SKM-1 (cell line): Measurements from ENCODE around the gene SECISBP2L.
"Not testable (repeated sequence)": the region's sequence is repeated elsewhere in the genome, so short reads cannot be mapped to it uniquely, and the experiment has no call there.

Source experiments
- DNase-seq: peaks from one replicate; lab custom pipeline; 2025; ENCODE audit not compliant: unreplicated experiment; lab: John Stamatoyannopoulos, UW

The SECISBP2L gene, protein sequence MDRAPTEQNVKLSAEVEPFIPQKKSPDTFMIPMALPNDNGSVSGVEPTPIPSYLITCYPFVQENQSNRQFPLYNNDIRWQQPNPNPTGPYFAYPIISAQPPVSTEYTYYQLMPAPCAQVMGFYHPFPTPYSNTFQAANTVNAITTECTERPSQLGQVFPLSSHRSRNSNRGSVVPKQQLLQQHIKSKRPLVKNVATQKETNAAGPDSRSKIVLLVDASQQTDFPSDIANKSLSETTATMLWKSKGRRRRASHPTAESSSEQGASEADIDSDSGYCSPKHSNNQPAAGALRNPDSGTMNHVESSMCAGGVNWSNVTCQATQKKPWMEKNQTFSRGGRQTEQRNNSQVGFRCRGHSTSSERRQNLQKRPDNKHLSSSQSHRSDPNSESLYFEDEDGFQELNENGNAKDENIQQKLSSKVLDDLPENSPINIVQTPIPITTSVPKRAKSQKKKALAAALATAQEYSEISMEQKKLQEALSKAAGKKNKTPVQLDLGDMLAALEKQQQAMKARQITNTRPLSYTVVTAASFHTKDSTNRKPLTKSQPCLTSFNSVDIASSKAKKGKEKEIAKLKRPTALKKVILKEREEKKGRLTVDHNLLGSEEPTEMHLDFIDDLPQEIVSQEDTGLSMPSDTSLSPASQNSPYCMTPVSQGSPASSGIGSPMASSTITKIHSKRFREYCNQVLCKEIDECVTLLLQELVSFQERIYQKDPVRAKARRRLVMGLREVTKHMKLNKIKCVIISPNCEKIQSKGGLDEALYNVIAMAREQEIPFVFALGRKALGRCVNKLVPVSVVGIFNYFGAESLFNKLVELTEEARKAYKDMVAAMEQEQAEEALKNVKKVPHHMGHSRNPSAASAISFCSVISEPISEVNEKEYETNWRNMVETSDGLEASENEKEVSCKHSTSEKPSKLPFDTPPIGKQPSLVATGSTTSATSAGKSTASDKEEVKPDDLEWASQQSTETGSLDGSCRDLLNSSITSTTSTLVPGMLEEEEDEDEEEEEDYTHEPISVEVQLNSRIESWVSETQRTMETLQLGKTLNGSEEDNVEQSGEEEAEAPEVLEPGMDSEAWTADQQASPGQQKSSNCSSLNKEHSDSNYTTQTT

DNA sequence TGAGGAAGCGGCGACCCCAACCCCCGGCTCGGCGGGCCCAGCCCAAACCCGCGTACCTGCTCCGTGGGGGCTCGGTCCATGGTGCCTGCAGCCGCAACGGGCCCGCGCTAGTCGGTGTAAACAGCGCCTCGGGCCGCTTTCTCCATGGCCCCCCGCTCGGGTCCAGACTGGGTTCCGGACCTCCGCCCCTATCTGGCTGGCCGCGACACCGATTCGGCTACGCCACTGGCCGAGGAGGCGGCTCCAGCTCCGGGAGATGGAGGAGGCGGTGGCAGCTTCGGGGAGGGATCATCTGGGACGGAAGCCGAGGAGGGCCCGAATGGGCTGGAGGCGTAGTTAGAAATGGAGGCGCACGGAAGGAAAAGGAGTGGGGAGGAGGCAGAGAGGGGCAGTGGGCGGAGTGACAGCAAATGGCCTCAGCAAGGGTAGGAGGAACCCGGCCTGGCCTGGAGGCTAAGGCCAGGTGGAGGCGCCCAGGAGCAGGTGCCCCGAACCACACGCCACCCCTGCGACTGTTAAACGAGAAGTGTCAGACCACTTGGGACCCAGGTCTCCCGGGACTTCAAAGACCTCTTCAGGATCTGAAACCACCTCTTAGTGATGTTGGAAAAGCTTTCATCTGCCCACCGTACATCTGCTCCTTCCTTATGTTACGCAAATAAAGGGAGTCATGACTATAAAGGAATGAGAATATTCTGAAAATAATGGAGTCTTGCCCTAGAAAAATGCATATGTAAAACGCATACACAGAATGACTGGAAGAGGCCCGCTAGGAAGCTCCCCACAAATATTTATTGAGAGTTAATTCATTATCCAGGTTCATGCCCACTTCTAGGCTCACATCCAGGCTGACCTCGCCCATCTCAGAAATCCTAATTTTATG, at the start of gene SECISBP2L:
Gene SECISBP2L (minus strand): TSS at position 227 of the 883 bp plus-strand sequence. CDS start 147 bp downstream, at position 80.
- peak; percentile 89 for DNase-seq

DNA sequence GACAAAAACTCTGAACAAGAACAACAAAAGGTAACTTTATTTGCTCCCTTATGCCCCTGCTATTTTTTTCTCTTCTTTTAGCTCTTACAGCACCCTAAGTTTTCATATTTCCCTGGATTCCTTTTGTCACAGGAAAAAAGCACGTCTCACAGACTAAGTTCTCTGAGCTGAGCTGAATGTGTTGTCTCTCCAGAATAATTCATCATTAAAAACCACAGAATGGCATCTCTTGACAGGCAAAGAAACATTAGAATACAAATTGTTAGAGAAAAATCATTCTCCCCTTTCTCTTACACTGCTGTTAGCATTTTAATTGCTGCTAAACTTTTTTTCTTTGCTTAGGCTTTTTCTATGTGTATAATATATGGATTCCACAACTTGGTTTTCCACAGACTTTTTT, 48.7 kb upstream of the SECISBP2L start:
- DNase-seq = no peak

DNA sequence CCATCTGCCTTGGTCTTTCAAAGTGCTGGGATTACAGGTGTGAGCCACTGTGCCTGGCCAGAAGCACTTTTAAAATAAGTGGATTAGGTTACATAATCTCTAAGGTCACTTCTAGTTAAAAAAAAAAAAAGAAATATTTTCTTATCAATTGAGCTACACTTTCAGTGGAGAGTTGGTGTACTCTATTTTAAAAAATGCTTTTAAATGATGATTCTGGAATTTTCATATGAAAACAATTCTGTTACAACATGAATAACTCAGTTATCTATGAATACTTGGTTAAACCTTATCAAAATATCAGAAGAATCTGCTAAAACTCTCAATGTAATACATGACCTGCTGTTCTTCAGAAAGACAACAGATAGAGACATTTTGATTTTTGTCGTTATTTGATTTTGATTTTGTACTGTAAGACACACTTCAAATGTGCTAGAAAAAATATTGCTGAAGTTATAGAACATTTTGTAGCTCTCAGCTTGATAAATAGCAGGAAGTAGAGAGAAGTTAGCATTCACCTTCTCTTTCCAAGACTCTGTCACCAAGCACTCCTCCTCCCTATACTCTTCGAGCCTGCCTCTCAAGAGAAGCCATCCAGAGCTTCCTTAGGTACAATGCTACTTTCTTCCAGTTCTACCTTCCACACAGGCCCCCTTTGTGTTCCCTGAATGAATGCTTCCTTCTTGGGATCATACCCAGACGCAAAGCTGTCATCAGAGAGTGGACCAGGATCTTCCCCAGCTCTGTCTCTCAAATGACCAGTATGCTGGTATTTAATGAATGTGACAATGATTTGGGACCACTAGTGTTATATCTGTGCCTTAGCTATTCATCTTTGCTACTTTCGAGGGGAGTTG, 47.2 kb upstream of the SECISBP2L start:
- no peak for DNase-seq

DNA sequence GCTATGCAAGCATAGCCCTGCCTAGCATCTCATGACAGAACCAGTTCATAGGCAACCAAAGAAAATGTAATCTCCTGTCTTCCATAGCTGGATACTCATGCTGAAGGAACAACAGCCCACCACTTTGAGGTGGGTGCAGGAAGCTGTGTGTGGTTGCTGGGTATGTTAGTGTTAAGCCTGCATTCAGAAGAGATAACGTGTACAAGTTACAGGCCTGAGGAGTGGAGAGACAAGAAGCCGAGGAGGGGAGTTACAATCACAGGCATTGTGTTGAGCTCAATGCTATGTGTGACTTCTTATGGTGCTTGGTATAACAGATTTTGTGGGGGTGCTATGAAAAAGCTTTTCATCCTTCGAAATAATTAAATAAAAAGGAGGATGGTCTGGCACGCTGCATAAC, 42.8 kb upstream of the SECISBP2L start:
- DNase-seq = no peak

DNA sequence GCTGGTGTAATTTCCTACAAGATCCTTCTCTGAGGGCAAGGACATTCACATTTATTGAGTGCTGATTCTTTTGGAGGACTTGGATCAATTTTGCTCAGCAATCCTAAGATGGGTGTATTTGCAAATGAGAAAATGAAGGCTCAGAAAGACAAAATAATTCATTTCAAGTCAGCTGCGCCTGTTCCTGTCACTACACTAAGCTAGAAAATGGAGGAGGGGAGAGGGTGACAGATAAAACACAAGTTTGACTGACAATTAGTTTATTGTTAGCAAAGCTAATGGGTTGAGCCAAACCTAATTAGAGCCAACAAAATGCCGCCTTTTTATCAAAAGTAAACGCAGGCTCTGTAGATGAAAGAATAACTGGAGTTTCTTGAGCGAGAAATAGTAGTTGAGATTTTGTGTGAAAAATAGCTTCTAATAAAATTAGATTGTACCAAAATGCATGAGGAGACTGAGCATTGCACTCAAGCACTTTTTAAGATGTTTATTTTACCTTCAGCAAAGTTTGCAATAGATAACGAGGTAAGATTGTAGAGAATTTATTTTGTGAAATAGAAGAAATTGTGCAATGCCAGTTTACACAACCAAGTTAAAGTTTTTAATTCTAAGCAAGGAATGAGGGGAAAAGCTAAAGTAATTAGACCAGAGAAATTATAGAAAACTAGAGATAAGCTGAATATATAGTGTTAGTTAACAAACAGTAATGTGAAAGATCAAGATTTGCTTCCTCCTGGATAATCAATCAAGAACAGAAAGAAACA, 39.6 kb upstream of the SECISBP2L start:
- DNase-seq = no peak

DNA sequence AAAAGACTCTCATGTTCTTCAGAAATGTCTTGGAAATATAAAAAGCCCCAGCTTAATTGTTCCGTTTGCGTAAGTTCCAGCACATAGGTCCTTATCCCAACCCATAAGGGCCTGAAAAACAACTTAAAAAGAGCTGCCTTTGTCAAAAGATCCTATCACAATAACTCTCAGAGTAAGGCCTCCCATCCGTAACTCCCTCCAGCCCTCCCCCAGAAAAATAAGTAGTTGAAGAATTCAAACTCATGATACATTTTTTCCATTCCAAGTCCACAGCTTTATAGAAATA, 38.0 kb upstream of the SECISBP2L start:
- DNase-seq = no peak

DNA sequence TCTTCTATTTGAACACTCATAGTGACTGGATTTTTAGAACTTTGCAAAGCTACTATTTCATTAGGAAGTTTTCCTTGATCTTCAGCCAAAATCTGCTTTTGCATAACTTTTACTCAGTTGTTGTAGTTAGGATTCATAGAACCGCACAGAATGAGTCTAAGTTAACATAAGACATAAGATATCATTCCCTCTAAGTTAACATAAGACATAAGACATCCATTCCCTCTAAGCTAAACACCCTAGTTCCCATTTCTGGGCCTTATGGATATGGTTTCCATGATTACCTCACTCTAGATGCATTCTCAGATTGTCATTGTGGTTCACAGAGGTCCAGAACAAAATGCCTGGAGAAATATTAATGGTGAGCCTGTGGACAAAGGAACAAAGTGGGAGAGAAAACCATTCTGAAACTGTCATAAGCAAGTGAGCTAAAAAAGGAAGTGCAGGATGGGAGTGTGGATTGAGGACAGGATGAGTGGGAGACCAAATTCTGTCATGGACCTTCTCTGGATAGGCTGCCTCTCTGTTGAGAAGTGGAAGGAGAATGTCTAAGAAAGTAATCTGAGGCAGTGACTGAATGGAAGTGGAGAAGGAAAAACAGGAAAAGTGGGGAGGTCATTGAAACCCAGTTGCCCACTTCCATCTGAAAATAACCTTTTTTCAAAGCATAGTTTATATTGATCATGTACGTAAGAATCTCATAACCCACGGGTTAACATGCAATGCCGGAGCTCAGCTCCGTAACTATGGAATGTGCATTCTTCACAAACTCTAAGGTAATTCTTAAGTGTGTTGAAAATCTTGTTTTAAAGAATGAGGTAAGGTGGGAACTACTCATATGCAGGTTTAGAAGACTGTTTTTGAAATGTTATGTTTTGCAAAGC, 37.4 kb upstream of the SECISBP2L start:
- DNase-seq = no peak

DNA sequence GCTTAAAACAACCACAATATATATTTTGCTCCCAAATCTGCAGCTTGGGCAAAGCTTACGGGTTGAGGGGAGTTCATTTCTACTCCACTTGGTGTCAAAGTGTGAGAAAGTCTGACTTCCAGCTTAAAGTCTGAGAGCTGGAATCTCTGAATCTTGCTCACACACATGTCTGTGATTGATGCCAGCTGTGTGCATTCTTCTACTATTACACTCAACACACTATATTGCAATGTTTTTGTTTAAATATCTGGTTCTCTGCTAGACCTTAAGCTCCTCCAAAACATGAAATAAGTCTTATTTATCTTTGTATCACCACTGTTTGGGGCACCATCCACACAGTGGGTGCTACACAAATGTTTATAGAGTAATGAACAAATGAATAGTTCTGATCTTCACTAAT, 36.7 kb upstream of the SECISBP2L start:
- DNase-seq = no peak

DNA sequence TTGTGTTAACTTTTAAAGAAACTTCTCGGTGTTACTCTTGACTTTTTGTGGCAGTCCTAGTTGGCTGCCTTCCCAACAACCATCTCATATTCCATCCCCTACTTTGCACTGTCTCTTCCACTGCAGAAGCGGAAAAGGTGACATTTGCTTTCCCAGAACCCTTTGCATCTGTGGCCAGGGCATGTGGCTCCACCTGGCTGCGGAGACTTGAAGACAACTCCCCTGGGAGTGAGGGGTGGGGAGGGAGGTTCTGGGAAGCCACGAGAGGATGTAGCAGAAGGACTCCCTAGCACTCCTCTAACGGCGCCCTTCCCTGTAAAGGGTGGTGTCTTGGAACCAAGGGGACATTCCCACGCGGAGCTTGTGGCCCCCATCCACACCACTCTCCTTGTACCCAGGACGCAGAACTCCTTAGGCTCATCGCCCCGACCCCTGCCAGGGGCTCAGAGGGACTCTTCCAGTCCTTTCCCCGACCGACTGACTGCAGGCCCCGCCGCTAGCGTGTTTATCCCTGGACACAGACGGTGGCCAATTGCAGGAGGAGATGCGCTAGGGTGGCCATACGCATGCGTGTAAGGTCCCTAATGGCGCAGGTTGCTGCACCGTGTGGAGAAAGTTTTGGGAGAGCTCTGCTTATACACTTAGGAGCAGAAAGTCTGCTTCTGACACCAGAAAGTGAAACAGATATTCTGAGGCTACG, 33.2 kb upstream of the SECISBP2L start:
- DNase-seq = no peak

DNA sequence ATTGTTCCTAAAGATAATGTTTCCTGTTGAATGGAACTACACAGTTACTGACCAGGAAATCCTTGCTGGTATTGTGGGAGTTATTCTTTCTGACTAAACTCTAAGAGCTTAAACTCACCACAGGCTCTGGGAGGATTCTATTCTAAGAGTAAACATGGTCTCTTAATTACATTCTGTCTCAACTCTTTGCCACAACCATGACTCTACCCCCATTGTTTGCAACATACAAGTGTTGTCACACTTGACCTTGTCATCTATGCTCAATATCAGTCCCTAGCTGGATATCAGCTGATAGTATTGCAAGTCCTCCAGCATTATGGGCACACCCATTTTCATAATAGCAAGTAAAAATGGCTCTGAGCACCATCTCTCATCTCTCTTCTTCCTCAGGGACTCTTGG, 29.6 kb upstream of the SECISBP2L start:
- no peak for DNase-seq

DNA sequence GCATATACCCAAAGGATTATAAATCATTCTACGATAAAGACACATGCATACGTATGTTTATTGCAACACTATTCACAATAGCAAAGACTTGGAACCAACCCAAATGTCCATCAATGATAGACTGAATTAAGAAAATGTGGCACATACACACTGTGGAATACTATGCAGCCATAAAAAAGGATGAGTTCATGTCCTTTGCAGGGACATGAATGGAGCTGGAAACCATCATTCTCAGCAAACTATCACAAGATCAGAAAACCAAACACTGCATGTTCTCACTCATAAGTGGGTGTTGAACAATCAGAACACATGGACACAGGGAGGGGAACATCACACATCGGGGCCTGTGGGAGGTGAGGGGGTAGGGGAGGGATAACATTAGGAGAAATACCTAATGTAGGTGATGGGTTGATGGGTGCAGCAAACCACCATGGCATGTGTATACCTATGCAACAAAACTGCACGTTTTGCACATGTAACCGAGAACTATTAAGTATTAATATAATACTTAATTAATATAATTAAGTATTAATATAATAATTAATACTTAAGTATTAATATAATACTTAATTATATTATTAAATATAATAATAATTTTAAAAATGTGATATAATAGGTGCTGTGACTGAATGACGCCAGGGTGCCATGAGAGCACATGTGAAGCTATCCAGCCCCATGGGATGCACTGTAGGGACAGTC, 28.5 kb upstream of the SECISBP2L start:
- not testable (repeated sequence) for DNase-seq

DNA sequence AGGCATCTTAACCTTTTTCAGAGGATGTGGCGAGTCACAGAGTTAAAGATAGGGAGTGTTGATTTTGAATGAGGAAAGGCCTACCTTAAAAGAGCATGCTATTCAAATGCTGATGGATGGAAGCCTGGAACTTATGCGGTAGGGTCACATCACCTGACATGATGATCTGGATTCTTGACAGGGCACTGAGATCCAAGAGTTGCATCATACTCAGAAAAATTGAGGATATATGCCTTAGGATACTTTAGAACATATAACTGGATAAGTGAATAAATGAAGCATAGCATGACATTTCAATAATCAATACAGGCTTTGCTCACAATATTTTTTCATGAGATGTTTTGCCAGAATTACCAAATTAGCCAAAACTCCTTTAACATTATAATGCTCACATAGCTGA, 20.1 kb upstream of the SECISBP2L start:
- DNase-seq = no peak

DNA sequence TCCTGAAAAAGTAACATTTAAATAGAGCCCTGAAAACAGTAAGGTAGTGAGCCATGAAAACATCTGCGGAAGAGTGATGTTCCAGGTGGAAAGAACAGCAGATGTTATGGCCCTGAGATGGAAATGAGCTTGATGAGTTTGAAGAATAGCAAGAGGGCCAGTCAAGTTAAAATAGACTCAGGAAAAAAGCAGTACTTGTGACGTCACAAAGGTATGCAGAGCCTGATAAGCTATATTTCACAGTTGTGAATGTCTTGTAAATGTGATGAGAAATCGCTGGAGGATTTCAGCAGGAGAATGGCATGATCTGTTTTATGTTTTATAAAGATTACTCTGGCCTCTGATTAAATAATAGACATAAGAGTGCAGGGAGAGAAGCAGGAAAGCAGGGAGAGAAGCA, 18.6 kb upstream of the SECISBP2L start:
- DNase-seq = no peak

DNA sequence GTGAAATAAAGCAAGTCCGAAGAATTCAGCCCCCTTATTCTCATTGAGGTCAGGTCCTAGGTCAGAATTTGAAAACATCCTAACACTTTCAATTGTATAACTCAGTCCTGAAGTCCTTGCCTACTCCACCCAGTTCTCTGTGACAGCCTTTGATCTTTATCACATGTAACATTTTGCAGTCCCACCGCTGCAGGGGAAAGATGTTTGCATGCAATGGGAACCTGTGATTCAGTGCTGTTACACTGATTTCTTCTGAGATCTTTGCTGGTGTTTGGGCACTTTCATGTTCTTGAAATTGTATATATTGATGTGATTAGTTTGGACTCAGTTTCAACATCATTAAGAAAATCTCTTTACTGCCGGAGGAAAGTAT, 18.0 kb upstream of the SECISBP2L start:
- no peak for DNase-seq

DNA sequence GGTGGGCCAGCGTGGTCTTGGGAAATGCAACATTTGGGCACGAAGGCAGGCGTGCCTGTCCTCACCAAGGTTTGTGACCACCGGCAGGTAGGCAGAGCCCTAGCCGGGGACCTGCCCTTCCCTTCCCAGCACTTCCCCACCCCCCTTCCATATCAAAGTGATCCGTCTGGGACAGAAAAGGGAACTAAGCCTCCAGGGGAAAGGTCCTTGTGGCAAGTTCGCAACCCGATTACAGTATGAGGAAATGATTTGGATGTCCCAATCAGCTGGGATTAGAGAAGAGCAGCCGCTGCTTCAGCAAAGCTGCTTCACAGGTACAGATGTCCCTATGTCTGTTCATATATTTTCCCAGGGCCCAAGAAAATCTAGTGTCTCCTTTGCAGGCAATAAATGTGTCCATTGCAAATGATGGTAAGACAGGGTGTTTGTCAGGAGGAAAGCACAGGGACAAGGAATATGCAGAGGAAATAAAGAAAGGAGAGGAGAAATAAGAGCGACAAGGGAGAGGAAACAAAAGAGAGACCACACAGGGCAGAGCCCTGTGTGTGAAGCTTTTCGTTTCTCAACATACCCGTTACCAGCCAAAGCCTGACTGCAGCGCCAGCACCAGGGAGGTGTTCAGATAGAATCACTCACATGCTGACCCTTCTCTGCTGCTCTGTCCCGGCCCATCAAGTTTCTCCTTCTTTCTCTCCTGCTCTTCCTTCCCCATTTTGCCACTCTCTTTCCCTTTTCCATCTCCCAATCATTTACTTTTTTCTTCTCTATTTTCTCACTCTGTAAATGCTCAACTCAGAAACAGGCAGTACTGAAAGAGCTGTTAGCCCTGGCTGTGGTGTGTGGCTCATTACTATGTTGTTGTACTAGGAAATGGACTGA, 17.4 kb upstream of the SECISBP2L start:
- peak; percentile 93 for DNase-seq

DNA sequence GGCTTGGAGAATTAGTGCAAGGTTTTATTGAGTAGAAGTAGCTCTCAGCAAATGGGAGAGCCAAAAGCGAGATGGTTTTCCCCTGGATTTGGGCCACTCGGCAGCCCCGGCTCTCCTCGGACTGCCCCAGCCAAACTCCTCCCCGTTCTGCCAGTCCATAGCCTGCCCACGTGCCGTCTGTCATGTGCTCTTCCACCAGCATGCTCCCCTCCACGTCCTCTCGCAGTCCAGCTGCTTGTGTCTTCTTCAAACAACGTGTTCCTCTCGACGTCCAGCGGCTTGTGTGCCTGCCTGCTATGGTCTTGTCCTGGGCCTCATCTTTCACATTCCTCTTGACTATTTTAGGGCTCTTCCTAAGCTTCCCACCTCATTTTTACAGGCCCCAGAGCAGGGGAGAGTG, 16.7 kb upstream of the SECISBP2L start:
- DNase-seq = no peak
